Measurements from ENCODE around the gene IFNGR2. TPM values are rescaled to one million over a fixed set of nuclear protein-coding genes. Genes with fewer than 3 reads are reported as not detected.

The IFNGR2 gene
- total and polyA plus RNA-seq, 2 of the 4 experiments (the other 2 are of a cell fraction): 66.0 to 73.8 TPM

DNA sequence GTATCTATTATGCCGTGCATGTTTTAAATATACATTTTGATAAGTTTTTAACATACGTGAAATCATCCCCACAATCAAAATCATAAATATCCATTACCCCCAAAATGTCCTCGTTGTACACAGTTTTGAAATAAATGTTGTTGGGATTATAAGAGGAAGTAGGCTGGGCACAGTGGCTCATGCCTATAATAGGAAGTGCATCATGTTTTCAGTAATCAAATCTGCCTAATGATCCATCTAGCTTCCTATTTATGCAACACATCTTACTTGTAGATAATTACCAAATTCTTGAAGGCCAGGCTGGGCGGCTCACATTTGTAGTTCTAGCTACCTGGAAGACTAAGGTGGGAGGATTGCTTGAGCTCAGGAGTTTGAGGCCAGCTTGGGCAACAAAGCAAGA lies 15.0 kb upstream of the IFNGR2 start:
- Histone ChIP-seq H2BK5ac (ENCODE audit: low read depth, low read length, poor library complexity, severe bottlenecking) (no peak overlapping the region), H3K36me3 (ENCODE audit: control insufficient read depth, insufficient read depth, low read length) (no peaks in the 10 kb centered on the region), H3K79me1 (ENCODE audit: low read depth in 1 of 2, low read length in 2 of 2) (no peaks in the 10 kb centered on the region), H3K27me3 (ENCODE audit: control insufficient read depth, insufficient read depth, low read length) (peaks cover 6% of the 10 kb centered on the region), H4K5ac (ENCODE audit: low read depth, low read length) (no peak overlapping the region), H3K18ac (ENCODE audit: low read depth, low read length) (no peak overlapping the region), H3K4me2 (ENCODE audit: low read depth, low read length) (no peak overlapping the region), H4K20me1 (ENCODE audit: insufficient read depth, low read length) (no peaks in the 10 kb centered on the region), H4K91ac (ENCODE audit: insufficient read depth, low read depth, low read length) (no peak overlapping the region), H3K23ac (ENCODE audit: low read depth, low read length) (no peak overlapping the region), H2AFZ (replicated peaks; ENCODE audit: low read length, poor library complexity) (no peak overlapping the region), H3K56ac (ENCODE audit: extremely low read depth, insufficient read depth, low read length) (no peak overlapping the region), H2BK15ac (ENCODE audit: low read depth, low read length) (no peak overlapping the region), H3K14ac (replicated peaks; ENCODE audit: low read depth, low read length) (no peak overlapping the region), H2AK9ac (replicated peaks; ENCODE audit: low read depth, low read length, poor library complexity) (no peak overlapping the region), H3K4me1 (ENCODE audit: control insufficient read depth, insufficient read depth, low read length) (peaks cover 2% of the 10 kb centered on the region), H4K8ac (ENCODE audit: low read depth in 2 of 2, low read length in 2 of 2) (no peak overlapping the region), H3K9ac (ENCODE audit: low read depth, low read length) (no peak overlapping the region), H2BK20ac (ENCODE audit: low read depth, low read length) (no peak overlapping the region), H2BK120ac (ENCODE audit: low read depth, low read length) (no peak overlapping the region), H2AK5ac (ENCODE audit: low read depth, low read length) (no peak overlapping the region), H3K4ac (ENCODE audit: low read depth, low read length) (no peak overlapping the region), H3K27ac (ENCODE audit: insufficient read depth, low read length) (no peak overlapping the region), H3K9me3 (ENCODE audit: control insufficient read depth, insufficient read depth, low read length) (no peaks in the 10 kb centered on the region), H3K9me1 (ENCODE audit: insufficient read depth, low read length) (0 out of 2 replicates have a peak, but pooled peaks cover 3% of the 10 kb centered on the region), H3K4me3 (ENCODE audit: insufficient read depth, low read depth, low read length) (no peak overlapping the region)
- no peak for TF ChIP-seq NFE2L2 (IDR thresholded peaks at IDR 0.05; ENCODE audit: low read depth, low read length)
- no peak for TF ChIP-seq MAFK (IDR thresholded peaks at IDR 0.05; ENCODE audit: low read depth, low read length)
- no peak for TF ChIP-seq RAD21 (IDR thresholded peaks at IDR 0.05; ENCODE audit: low read length)
- TF ChIP-seq POLR2A (IDR thresholded peaks at IDR 0.05; ENCODE audit: low read depth, low read length): no peak
- TF ChIP-seq, protein P1, sequence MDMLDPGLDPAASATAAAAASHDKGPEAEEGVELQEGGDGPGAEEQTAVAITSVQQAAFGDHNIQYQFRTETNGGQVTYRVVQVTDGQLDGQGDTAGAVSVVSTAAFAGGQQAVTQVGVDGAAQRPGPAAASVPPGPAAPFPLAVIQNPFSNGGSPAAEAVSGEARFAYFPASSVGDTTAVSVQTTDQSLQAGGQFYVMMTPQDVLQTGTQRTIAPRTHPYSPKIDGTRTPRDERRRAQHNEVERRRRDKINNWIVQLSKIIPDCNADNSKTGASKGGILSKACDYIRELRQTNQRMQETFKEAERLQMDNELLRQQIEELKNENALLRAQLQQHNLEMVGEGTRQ (IDR thresholded peaks at IDR 0.05; ENCODE audit: low read depth, low read length): no peak
- no peak for TF ChIP-seq MXI1 (IDR thresholded peaks at IDR 0.05; ENCODE audit: borderline replicate concordance, low read depth, low read length)
- no peak for TF ChIP-seq MAZ (IDR thresholded peaks at IDR 0.05; ENCODE audit: borderline replicate concordance, low read depth, low read length)
- TF ChIP-seq FOS (IDR thresholded peaks at IDR 0.05; ENCODE audit: low read depth, low read length): no peak
- TF ChIP-seq, protein P2, sequence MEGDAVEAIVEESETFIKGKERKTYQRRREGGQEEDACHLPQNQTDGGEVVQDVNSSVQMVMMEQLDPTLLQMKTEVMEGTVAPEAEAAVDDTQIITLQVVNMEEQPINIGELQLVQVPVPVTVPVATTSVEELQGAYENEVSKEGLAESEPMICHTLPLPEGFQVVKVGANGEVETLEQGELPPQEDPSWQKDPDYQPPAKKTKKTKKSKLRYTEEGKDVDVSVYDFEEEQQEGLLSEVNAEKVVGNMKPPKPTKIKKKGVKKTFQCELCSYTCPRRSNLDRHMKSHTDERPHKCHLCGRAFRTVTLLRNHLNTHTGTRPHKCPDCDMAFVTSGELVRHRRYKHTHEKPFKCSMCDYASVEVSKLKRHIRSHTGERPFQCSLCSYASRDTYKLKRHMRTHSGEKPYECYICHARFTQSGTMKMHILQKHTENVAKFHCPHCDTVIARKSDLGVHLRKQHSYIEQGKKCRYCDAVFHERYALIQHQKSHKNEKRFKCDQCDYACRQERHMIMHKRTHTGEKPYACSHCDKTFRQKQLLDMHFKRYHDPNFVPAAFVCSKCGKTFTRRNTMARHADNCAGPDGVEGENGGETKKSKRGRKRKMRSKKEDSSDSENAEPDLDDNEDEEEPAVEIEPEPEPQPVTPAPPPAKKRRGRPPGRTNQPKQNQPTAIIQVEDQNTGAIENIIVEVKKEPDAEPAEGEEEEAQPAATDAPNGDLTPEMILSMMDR (conservative IDR thresholded peaks at IDR 0.05; ENCODE audit: low read depth, low read length): no peak
- no peak for TF ChIP-seq BHLHE40 (IDR thresholded peaks at IDR 0.05; ENCODE audit: low read depth, low read length)
- no peak for TF ChIP-seq CEBPB (IDR thresholded peaks at IDR 0.05; ENCODE audit: low read depth, low read length)
- TF ChIP-seq SMC3 (IDR thresholded peaks at IDR 0.05; ENCODE audit: low read depth, low read length): no peak
- TF ChIP-seq RFX5 (IDR thresholded peaks at IDR 0.05; ENCODE audit: low read depth, low read length): no peak
- TF ChIP-seq, protein P3, sequence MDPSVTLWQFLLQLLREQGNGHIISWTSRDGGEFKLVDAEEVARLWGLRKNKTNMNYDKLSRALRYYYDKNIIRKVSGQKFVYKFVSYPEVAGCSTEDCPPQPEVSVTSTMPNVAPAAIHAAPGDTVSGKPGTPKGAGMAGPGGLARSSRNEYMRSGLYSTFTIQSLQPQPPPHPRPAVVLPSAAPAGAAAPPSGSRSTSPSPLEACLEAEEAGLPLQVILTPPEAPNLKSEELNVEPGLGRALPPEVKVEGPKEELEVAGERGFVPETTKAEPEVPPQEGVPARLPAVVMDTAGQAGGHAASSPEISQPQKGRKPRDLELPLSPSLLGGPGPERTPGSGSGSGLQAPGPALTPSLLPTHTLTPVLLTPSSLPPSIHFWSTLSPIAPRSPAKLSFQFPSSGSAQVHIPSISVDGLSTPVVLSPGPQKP (IDR thresholded peaks at IDR 0.05; ENCODE audit: borderline replicate concordance, low read depth, low read length): no peak
- no peak for TF ChIP-seq RCOR1 (IDR thresholded peaks at IDR 0.05; ENCODE audit: insufficient replicate concordance, low read length)
- TF ChIP-seq CHD1 (IDR thresholded peaks at IDR 0.05; ENCODE audit: low read depth, low read length): no peak
- DNase-seq: no peak
- intact Hi-C loops (cut with micrococcal nuclease) (no loop called here), in situ Hi-C loops (cut with MboI; ENCODE audit: low sequenced_read_pairs) (no loop called here), dilution Hi-C loops (cut with HindIII; ENCODE audit: low sequenced_read_pairs, unreplicated experiment) (no loop called here)
- ChIA-PET CTCF (no interaction called here), POLR2A (ENCODE audit: unreplicated experiment) (no interaction called here)
- ATAC-seq (ENCODE audit: low read depth): no peak
- WGBS, 2 experiments (ENCODE audit: extremely low coverage in 2 of 2, insufficient read length in 1 of 2): 100% methylated on average over 2 of the region's 4 CpGs; no CpG with 5 or more reads in 1 of the 2 experiments
- BruUV-seq (replicated peaks): no TSS peak
